PC-9 (cell line): ENCODE results near the gene BOLA1. TPM values are rescaled to one million over a fixed set of nuclear protein-coding genes. Genes with fewer than 3 reads are reported as not detected.
A peak's percentile ranks its signal among the peaks of the same experiment; 100 is the strongest.
"Not testable (repeated sequence)": the region's sequence is repeated elsewhere in the genome, so short reads cannot be mapped to it uniquely, and the experiment has no call there.

ENCODE experiments used
- BruUV-seq: library from RNA; stranded (reverse); fragments of 400-500 nt; replicated peaks from 2 replicates; lab custom pipeline; 2021; lab: Mats Ljungman, UMichigan
- CTCF ChIA-PET: fragments of 300-600 bp; sonication (Branson Sonifier 250); formaldehyde crosslinking; loops from one replicate; lab custom pipeline; 2022; ENCODE audit warnings: antibody characterized with exemption; lab: Charles Lee
- POLR2A ChIA-PET: fragments of 300-600 bp; sonication (Branson Sonifier 250); formaldehyde crosslinking; loops from one replicate; lab custom pipeline; 2022; ENCODE audit warnings: antibody characterized with exemption; ENCODE audit not compliant: unreplicated experiment; lab: Charles Lee
- DNase-seq, 2 experiments: peaks; one replicate each; pipeline versions ENCODE4 v3.0.0 to v3.0.0-alpha.2; 2015 to 2022; ENCODE audit warnings: mixed read lengths in 1 of 2
- H2AFZ ChIP-seq: fragments of 200-600 bp; sonication (generic); 2 replicates; pipeline ENCODE4 v1.8.1; 2017; ENCODE audit warnings: antibody characterized with exemption
- H3F3A ChIP-seq: fragments of 200-600 bp; sonication (generic); 2 replicates; pipeline ENCODE4 v1.8.1; 2017; ENCODE audit warnings: antibody characterized with exemption, mild to moderate bottlenecking, low read depth; ENCODE audit not compliant: insufficient read depth
- H3K27ac ChIP-seq: fragments of 200-600 bp; sonication (generic); 2 replicates; pipeline ENCODE4 v1.6.1; 2016; ENCODE audit warnings: mixed run types
- H3K27me3 ChIP-seq: fragments of 200-600 bp; sonication (generic); 2 replicates; pipeline ENCODE4 v1.6.1; 2016; ENCODE audit warnings: low read depth, mixed run types; ENCODE audit not compliant: insufficient read depth
- H3K36me3 ChIP-seq: fragments of 200-600 bp; sonication (generic); 2 replicates; pipeline ENCODE4 v1.6.1; 2016; ENCODE audit warnings: low read depth, mixed run types
- H3K4me1 ChIP-seq: fragments of 200-600 bp; sonication (generic); replicated peaks from 2 replicates; pipeline ENCODE4 v1.6.1; 2016; ENCODE audit warnings: mixed run types; ENCODE audit not compliant: insufficient read depth
- H3K4me2 ChIP-seq: fragments of 200-600 bp; sonication (generic); 2 replicates; pipeline ENCODE4 v1.6.1; 2017; ENCODE audit warnings: mixed run types
- H3K4me3 ChIP-seq: fragments of 200-600 bp; sonication (generic); 2 replicates; pipeline ENCODE4 v1.6.1; 2016; ENCODE audit warnings: mixed run types
- H3K79me2 ChIP-seq: fragments of 200-600 bp; sonication (generic); 2 replicates; pipeline ENCODE4 v1.6.1; 2017; ENCODE audit warnings: low read depth, mixed run types
- H3K9me2 ChIP-seq: fragments of 200-600 bp; sonication (generic); 2 replicates; pipeline ENCODE4 v1.8.1; 2017; ENCODE audit warnings: mild to moderate bottlenecking; ENCODE audit not compliant: insufficient read depth
- H3K9me3 ChIP-seq: fragments of 200-600 bp; sonication (generic); 2 replicates; pipeline ENCODE4 v1.8.1; 2016; ENCODE audit warnings: low read depth; ENCODE audit not compliant: insufficient read depth
- H4K20me1 ChIP-seq: fragments of 200-600 bp; sonication (generic); 2 replicates; pipeline ENCODE4 v1.8.1; 2017; ENCODE audit not compliant: insufficient read depth
- CTCF ChIP-seq: fragments of 200-600 bp; sonication (generic); conservative IDR thresholded peaks from 2 replicates; pipeline ENCODE4 v1.6.1; 2017; ENCODE audit warnings: mixed run types, antibody characterized with exemption, mild to moderate bottlenecking, moderate library complexity
- EZH2 ChIP-seq: fragments of 200-600 bp; sonication (generic); IDR thresholded peaks from 2 replicates; pipeline ENCODE4 v1.8.0; 2017; ENCODE audit warnings: antibody characterized with exemption, low read depth
- intact Hi-C: fragments of 100-400 bp; cut with micrococcal nuclease; formaldehyde crosslinking; loops from one replicate; pipeline ENCODE4 v1.10.0; 2022; ENCODE audit not compliant: unreplicated experiment
- total RNA-seq: library from RNA; stranded (reverse); gene quantifications from 2 replicates; pipeline ENCODE4 v1.2.3, GENCODE V29; 2021

The BOLA1 gene
- total RNA-seq, 1 experiment from 2014 or later, result 16.2 TPM

- intact Hi-C loops, result loop anchor here (10.0 kb wide), 1 partner anchor 281 kb away; no protein-coding TSS in a partner anchor
Measured at GRCh38 chr1:149883598-149884247, 15.6 kb upstream of the BOLA1 start.

GRCh38 chr1:149884433-149885338 lies 14.7 kb upstream of the BOLA1 start:
- no peaks in the 10 kb centered on the region for H3K9me2 ChIP-seq
- TF ChIP-seq CTCF (no peak), EZH2 (no peak)
- intact Hi-C loops, result loop anchor here (10.0 kb wide), 1 partner anchor 280 kb away; no protein-coding TSS in a partner anchor
- peaks cover 41% of the 10 kb centered on the region for H3F3A ChIP-seq
- H3K4me3 ChIP-seq, result peak overlapping the region; percentile 79
- H3K36me3 ChIP-seq, result no peaks in the 10 kb centered on the region
- H3K27me3 ChIP-seq, result no peaks in the 10 kb centered on the region
- H3K9me3 ChIP-seq, result no peaks in the 10 kb centered on the region
- POLR2A ChIA-PET, result interaction anchor here (1.3 to 1.6 kb wide), 2 partner anchors 53 to 303 kb away, joined by 5 to 6 read pairs; no protein-coding TSS in a partner anchor
- peak overlapping the region; percentile 94 for H3K4me2 ChIP-seq
- H2AFZ ChIP-seq, result peak overlapping the region; percentile 37
- H4K20me1 ChIP-seq, result no peaks in the 10 kb centered on the region
- CTCF ChIA-PET, result interaction anchor here (0.9 kb wide), 1 partner anchor 302 kb away, joined by 6 read pairs; no protein-coding TSS in a partner anchor
- no TSS peak for BruUV-seq
- H3K4me1 ChIP-seq, result peaks cover 22% of the 10 kb centered on the region
- DNase-seq, result peak; percentile 16 to 52
- peak overlapping the region; percentile 97 for H3K27ac ChIP-seq
- peaks cover 20% of the 10 kb centered on the region for H3K79me2 ChIP-seq

More at GRCh38 chr1:149883598-149884247, 15.6 kb upstream of the BOLA1 start:
- H4K20me1 ChIP-seq, result no peaks in the 10 kb centered on the region
- H3F3A ChIP-seq, result peaks cover 38% of the 10 kb centered on the region
- H3K4me3 ChIP-seq, result no peak overlapping the region
- H2AFZ ChIP-seq, result no peak overlapping the region
- BruUV-seq, result no TSS peak
- peaks cover 20% of the 10 kb centered on the region for H3K79me2 ChIP-seq
- no peaks in the 10 kb centered on the region for H3K36me3 ChIP-seq
- no peak for TF ChIP-seq EZH2
- ChIA-PET POLR2A (interaction anchor here (1.3 to 1.6 kb wide), 2 partner anchors 54 to 304 kb away, joined by 5 to 6 read pairs; no protein-coding TSS in a partner anchor), CTCF (no interaction called here)
- peaks cover 13% of the 10 kb centered on the region for H3K4me1 ChIP-seq
- H3K9me2 ChIP-seq, result no peaks in the 10 kb centered on the region
- peak overlapping the region; percentile 97; the same call in 1 of the 2 replicates for H3K27ac ChIP-seq
- DNase-seq, result no peak
- peak overlapping the region; percentile 94 for H3K4me2 ChIP-seq
- no peaks in the 10 kb centered on the region for H3K9me3 ChIP-seq
- H3K27me3 ChIP-seq, result no peaks in the 10 kb centered on the region

DNA sequence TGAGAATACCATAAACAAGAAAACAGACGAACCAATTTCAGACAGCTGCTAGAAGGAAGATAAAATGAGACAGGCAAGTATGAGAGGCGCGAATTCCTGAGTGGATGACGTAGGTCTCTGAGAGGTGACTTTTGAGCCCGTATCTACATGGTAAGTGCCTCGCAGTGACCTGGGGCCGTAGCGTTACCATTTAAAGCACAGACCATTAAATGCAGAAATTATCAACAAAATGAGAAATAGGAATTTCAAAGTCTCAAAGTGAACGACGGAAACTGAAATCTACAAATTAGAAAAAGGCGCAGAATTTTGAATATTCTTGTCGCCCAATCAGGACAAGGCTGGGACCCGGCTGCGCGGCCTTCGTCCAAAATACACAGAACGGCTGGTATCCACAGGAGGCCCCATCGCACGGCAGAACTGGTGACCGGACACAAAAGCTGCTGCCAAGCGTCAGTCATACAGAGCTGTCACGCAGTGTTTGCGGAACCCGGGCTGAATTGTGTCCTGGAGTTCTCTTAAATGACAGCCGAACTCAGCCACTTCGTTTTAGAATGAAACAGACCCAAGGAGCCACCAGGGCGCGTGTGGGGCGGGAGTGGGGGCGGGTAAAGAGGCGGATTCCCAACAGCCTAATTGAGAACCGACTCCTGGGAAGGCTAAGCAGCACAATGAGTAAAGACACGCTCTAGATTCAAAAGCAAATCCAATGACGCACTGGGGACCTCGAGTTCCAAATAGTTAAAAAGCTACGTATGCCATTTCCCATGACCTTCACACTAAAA lies 13.8 kb upstream of the BOLA1 start:
- H3K79me2 ChIP-seq, result peaks cover 20% of the 10 kb centered on the region
- TF ChIP-seq CTCF (peak; percentile 13; the same call in 1 of the 2 replicates), EZH2 (no peak)
- peak overlapping the region; percentile 97 for H3K27ac ChIP-seq
- BruUV-seq, result no TSS peak
- H3K4me1 ChIP-seq, result peaks cover 27% of the 10 kb centered on the region
- no peaks in the 10 kb centered on the region for H3K27me3 ChIP-seq
- H3K9me2 ChIP-seq, result no peaks in the 10 kb centered on the region
- POLR2A ChIA-PET, result interaction anchor here (0.6 to 1.6 kb wide), 5 partner anchors 36 to 322 kb away, joined by 3 to 24 read pairs (median 6); no protein-coding TSS in a partner anchor
- intact Hi-C loops, result loop anchor here (10.0 kb wide), 1 partner anchor 279 kb away; no protein-coding TSS in a partner anchor
- peak overlapping the region; percentile 94 for H3K4me2 ChIP-seq
- CTCF ChIA-PET, result interaction anchor here (0.9 kb wide), 1 partner anchor 301 kb away, joined by 6 read pairs; no protein-coding TSS in a partner anchor
- peak; percentile 61 to 73 for DNase-seq
- no peaks in the 10 kb centered on the region for H3K36me3 ChIP-seq
- no peaks in the 10 kb centered on the region for H4K20me1 ChIP-seq
- H3K9me3 ChIP-seq, result no peaks in the 10 kb centered on the region
- peak overlapping the region; percentile 37 for H2AFZ ChIP-seq
- peak overlapping the region; percentile 79 for H3K4me3 ChIP-seq
- H3F3A ChIP-seq, result peaks cover 41% of the 10 kb centered on the region

GRCh38 chr1:149886121-149886395 lies 13.3 kb upstream of the BOLA1 start:
- POLR2A ChIA-PET, result interaction anchor here (0.5 to 2.4 kb wide), 8 partner anchors 36 to 321 kb away, joined by 3 to 33 read pairs (median 5); no protein-coding TSS in a partner anchor

More at GRCh38 chr1:149886121-149886395, 13.3 kb upstream of the BOLA1 start:
- H3K27me3 ChIP-seq, H4K20me1 ChIP-seq, DNase-seq, BruUV-seq, CTCF ChIA-PET, H3K9me3 ChIP-seq, H3K36me3 ChIP-seq, H3K9me2 ChIP-seq: not testable (repeated sequence)
- H2AFZ ChIP-seq, result peak overlapping the region; percentile 37
- intact Hi-C loops, result loop anchor here (10.0 kb wide), 1 partner anchor 279 kb away; no protein-coding TSS in a partner anchor
- peaks cover 41% of the 10 kb centered on the region for H3F3A ChIP-seq
- H3K4me2 ChIP-seq, result peak overlapping the region; percentile 94
- H3K4me3 ChIP-seq, result peak overlapping the region; percentile 79
- H3K4me1 ChIP-seq, result peaks cover 27% of the 10 kb centered on the region
- H3K79me2 ChIP-seq, result peaks cover 20% of the 10 kb centered on the region
- peak overlapping the region; percentile 97 for H3K27ac ChIP-seq
